Hematopoietic multipotent progenitor cell (in vitro differentiated cells): ENCODE results near the gene ANTXR1. TPM values are rescaled to one million over a fixed set of nuclear protein-coding genes. Genes with fewer than 3 reads are reported as not detected.

Source experiments
- DNase-seq, 3 donors: peaks; one replicate each; pipeline ENCODE4 v3.0.0-alpha.2; 2011 to 2015; ENCODE audit warnings: low read depth in 2 of 3, low spot score in 2 of 3
- total RNA-seq: library from RNA; depleted of rRNA; stranded (reverse); fragments of >200 nt; gene quantifications from one replicate; pipeline ENCODE4 v1.2.3, GENCODE V29; 2012

Gene ANTXR1
- total RNA-seq, 1 donor, result under 0.01 TPM

DNA sequence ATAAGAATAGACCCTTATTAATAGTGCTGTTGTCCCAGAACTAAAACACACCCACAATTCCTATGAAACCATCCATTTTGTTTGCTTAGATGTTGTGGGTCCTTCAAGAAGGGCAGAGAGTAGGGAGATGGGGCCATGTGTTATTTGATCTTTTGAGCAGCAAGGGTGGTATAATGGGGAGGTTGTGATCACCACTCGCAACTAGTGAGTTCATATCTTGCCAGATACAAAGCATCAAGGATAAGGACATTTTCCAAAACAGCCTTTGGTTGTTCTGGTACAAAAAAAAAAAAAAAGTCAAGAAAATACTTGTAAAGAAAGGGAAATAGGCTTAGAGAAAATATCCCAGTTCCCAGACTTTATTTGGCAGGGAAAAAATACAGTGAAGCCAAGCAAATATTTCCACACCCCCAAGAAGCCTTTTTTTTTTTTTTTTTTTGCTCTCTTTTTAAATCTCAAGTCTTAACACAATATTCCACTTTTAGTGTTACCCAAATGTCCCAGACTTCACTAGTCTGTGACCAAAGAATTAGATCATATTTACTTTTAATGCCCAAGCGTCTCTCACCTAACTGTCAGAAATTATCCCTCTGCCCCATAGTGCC is 54.1 kb downstream of the ANTXR1 start:
- no peak for DNase-seq

DNA sequence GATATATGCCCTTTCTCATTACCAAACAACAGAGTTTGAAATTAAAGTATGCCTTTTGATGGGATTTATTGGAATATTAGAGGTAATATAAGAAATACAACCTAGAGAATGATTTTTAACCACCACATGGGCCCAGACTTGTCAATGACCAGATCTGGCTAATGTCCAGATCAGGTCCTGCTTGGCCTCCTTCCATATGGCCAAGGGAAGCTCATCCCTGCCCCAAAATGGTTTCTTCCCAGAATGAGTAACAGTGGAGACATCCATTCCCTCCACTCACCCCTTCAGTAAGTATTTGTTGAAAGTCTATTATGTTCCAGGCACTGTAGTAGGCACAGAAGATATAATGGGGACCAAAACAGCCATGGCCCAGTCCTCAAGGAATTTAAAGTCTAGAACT is 54.9 kb downstream of the ANTXR1 start:
- DNase-seq, result no peak

DNA sequence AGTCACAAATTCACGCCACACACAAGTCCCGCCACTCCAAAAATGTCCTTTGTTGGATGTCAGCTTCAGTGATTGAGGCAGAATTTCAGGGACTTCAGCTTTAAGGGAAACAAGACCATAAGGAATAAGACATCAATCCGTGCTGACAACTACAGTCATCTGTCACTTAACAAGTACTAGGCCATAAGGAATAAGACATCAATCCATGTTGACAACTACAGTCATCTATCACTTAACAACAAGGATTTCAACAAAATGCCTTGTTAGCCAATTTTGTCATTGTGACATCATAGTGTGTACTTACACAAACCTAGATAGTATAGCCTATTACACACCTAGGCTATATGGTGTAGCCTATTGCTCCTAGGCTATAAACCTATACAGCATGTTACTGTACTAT is 58.0 kb downstream of the ANTXR1 start:
- DNase-seq, result no peak

DNA sequence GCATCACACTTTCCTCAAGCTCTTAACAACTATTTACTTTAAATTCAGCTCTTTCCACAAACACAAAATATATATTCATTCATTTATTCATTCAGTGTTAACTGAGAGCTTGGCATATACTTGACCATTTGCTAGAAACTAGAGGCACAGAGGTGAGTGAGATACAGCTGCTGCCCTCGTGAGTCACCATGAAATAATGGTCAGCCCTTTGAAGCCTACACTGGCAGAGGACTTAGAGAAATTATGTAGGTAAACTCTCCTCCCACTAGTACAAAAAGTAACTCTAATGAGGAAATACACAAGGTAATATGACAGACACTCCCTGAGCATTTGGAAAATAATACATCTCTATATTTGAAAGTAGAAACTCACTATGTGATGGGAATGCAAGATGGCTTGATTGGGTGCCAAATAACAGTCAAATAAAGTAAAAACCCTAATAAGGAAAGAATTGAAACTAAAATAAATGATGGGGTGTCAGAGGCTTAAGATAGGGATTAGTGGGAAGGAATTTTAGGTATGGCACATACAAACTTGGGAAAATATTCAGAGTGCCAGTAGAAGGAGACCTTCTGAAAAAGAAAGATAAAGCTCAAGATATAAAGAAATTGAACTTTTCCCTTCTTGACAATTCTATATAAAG is 61.1 kb downstream of the ANTXR1 start:
- no peak for DNase-seq

DNA sequence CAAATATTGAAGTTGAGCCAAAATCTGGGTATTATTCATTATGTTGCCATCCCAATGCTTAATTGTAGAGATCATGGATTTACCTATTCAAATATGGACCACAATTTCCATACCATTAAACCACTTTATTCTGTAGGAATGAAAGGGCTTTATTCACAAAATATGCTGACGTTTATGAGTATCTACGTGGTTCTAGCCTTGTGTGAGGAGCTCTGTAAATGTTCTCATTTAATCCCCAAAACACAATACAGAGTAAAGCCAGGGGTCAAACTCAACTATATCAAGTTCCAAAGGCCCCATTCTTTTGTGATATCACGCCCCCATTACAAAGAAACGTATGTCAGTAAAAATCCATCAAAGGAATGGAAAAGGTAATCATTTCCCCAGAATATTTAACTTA is 61.9 kb downstream of the ANTXR1 start:
- no peak for DNase-seq

DNA sequence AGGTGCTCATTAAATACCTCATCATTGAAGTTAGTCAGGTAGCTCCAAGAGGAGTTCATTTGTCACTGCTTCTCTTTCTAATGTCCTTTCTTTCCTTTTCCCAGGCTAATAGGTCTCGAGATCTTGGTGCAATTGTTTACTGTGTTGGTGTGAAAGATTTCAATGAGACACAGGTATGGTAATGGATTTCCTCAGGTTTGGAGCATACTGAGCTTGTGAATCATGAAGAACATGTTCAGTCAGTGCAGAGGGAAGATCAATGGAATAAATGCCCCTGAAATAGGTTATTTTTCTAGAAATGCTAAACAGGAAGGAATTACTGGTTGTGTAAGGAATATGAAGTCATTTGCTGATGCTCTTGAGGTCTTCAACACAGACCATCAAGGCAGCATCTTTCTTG is 62.5 kb downstream of the ANTXR1 start:
- no peak for DNase-seq

DNA sequence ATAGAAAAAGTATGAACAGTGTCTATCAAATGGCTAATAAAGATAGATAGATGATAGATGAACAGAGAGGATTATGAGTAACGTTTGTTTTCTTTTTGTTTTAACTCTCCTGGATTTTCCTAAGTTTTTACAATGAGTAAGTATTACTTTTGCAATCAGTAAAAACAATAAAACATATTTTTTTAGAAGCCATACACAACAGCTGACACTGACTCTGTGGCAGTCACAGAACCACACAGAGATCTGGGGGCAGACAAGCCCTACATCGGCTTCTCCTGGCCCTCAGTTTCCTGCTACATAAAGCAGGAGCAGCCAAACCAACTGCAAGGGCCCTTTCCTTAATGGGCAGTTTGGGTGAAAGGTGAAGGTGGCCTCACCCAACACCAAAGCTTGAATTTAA is 63.6 kb downstream of the ANTXR1 start:
- no peak for DNase-seq

DNA sequence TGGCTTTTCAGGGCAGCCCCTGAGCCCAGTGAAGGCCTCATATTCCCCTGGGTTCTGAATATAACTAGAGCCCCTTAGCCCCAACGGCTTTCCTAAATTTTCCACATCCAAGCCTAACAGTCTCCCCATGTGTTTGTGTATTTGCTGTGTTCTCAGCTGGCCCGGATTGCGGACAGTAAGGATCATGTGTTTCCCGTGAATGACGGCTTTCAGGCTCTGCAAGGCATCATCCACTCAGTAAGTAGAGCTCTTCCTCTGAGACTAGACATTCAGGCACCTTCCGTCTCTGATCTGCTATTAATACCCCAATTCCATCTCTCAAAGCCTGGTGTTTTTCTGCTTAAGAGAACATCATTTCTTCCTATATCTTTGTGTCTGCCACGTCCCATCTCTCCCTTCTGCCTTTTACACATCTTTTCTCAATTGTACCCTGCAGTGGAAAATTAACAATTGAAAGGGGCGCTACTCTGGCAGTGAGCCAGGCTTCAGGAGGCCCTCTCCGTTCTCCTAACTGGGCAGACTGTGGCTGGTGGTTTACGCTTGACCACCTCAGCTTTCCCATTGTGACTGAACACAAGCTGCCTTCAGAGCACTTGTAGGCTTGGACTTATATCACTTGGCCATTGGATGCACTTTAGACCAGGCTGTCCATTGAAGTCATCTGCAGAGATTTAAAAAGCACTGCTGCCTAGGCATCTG is 64.4 kb downstream of the ANTXR1 start:
- no peak for DNase-seq

DNA sequence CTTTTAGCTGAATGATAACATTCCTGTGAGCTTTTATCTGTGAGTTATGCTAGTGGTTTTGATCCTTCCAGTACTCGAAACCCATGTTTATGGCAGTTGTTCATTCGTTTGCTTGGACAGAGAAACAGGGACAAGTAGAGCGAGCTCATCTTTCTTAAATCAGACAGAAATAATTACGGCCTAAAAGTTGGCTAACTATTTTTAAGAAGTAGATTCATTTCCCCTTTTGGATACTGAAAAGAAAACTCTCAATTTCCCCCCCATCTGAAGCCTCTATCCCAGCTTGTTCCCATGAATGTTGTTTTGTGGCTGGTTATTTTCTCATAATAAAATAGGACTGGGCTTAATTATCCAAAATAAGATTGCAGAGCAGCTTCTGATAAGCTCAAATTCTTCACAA is 67.1 kb downstream of the ANTXR1 start:
- no peak for DNase-seq

DNA sequence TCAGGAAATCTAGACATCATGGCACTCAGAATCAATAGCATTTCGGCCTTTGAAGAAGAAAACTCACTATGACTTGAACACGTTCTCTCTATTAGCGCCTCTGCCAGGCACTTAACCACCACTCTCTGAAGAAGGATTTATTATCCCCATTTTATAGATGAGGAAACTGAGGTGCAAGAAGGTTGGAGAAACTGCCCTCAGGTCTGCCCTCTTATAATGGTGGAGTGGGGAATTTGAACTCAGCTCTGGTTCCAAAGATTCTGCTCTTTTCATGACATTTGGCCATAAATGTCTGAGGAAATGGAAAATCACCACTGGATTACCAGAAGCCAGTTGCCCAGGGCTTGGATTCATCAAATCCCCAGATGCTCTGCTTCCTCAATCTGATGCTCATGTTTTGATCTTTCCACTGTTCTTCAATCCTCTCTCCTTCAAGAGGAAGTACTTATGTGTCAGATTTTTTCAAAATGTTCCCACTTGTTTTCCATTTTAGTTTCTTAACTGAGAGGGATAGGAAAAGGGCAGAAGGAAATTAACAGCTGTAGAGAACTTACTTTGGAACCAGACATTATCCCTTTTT is 68.1 kb downstream of the ANTXR1 start:
- DNase-seq, result no peak

DNA sequence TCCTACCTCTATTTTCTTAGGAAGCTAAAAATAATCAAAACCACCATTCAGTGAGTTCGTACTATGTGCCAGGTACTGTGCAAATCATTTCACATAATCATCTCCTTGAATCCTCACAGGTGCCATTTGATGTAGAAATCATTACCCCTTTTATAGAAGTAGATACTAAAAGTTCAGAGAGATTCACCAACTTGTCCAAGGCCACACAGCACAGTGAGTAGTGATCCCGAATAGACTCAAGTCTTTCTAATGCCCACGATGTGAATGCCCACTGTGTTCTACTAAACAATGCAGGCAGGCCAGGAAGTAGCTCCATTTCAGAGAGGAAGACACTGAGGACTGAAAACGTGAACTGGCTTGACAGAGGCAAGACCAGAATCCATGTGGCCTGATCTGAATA is 68.8 kb downstream of the ANTXR1 start:
- DNase-seq, result no peak

DNA sequence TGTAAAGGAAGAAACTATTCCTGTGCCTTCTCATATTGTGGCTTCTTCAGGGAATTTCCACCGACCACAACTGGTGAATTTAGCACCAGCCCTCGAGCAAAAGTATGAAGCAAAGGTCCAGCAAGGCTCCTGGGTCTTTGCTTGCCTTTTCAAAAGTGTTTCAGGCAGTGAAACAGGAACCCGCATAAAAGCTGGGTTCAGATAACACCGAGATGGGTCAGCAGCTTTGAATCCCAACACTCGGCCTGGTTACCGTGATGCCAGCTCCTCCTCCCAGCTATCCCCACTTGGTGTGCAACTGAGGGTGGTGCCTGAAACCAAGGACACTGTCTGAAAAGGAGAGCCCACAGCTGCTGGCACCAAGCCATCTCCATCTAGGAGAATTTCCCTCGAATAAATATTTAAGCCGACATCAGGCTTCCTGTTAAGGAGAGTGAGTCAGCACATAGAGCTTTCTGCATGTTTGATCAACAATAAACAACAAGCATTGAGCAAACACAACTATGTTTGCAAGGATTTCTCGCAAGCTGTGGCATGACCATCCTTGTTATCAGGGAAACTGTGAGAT is 69.5 kb downstream of the ANTXR1 start:
- peak in 2 of 3 donors; percentile 66 to 67 for DNase-seq

DNA sequence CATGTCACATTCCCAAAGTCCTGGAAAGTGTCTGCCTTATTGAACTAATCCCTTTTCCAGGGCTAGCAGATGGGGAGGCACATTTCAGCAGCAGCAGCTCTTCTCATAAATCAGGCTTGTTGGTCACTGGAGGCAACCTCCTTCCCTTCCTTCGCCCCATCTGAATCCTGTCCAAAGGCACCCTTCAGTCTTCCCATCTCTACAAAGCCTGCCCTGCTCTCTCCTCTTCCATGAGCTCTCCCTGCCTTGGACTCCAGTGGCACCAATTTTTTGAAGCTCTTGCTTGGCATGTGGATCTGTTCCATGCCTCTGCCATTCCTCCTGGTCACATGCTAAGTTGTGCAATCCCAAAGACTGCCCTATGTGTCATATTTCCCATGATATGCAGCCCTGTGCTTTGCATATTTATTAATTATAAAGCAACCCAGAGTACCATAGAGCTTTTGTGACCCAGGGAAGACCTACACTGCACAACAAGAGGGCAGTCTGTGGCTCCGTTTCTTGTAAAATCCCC is 70.3 kb downstream of the ANTXR1 start:
- DNase-seq, result peak in 1 of 3 donors; percentile 3

DNA sequence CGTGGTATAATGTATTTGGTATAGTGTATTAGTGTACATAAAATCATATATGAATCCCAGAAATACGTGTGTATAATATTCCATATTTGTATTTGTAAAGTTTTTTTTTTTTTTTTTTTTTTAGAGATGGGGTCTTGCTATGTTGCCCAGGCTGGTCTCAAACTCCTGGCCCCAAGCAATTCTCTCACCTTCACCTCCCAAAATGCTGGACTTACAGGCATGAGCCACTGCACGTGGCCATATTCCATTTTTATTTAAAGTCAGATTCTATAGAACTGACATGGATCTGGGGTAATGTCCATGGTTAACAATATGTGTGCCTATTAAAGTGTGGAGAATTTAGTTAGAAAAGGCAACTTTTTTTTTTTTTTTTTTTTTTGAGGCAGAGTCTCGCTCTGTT is 71.5 kb downstream of the ANTXR1 start:
- DNase-seq, result no peak

DNA sequence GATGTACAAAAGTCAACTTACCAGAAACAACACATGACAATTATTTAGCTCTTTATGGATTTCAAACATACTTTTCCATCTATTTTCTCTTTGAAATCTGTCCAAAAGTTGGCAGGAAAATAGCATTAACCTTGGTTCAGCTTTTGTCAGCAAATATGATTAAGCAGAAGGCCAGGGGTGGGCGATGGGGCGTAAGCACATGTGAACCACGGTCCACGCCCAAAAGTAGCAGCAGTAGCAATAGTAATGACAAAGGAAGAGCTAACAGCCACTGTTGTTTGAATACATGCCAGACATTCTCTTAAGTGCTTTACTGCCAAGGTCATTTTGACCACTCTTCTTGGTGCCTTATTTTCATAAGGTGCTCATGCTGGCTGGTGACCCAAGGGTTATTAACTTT is 73.5 kb downstream of the ANTXR1 start:
- DNase-seq, result no peak

DNA sequence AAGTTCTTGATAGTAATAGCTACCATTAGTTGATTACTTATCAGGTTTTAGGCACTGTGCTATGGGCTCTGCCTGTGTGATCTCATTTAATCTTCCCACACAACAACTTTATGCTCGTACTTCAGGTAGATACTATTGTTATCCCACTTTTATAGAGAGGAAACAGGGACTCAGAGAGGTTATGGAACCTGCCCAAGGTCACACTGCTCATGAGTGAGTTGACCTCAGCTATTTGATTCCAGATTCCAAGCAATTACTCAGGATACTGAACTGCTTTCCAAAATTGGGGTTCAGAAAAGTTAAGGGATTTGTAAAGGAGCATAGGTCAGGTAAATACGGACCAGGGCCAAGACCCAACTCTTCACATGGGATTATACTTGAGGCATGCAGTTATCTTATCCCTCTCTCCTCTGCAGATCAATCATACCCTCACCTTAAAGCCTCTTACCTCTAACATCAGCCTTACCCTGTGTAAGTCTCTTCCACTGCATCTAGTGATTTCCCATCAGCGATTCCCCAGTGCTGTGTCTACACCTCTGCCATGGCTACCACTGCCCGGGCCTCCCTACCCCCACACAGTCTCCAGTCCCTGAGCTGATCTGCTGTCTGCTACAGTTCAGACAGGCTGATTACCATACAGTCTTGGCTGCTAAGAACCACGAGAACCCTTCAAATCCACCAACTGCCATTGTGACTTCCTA is 74.4 kb downstream of the ANTXR1 start:
- no peak for DNase-seq

DNA sequence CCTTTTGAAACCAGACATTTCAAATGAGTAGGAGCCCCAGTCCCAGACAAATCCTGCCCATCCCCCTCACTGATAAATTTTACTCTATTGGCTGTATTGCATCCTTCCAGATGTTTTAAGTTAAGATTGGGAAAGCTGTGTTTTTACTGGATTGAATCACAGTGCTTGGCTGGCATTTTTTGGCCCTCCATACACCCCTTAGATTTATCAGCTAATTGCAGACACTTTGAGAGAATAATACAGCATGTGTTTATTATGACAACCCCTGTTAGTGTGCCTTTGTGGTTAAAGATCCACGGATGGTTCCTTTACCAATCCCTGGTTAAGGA is 74.9 kb downstream of the ANTXR1 start:
- DNase-seq, result no peak

DNA sequence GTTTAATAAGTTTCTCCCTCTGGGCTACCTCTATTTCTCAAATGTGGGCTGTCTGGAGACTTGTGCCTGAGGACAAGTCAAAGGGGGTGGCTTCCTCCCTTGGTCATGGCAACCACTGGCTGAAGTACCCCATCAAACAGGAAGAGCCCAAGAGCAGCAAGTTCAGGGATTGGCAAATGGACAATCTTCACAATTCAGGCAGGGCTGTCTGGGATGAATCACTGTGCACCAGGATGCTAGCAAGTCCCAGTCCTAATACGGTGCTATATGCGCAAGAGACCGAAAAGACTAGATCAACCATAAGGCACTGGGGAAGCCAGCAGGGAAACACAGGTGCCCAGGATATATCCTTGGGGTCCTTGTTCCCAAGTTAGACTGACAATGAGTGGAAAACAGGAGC is 75.5 kb downstream of the ANTXR1 start:
- no peak for DNase-seq

DNA sequence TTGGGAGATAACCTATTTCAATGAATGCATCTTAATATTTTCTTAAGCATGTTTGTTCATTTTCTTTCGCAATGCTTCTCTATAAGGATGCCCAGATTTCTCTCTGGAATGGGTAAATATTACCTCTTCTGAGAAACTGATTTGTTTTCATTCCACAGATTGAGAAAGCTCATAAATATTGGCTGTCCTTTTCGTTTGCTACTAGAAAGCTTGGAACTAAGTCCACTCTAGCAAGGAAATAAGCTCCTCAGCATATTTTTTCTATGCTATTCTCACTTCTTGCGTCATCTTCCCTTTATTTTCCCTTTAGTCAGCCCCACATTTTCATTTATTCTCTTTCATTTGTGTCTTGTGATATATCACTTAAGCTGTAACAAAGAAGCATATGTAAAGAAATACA is 76.3 kb downstream of the ANTXR1 start:
- no peak for DNase-seq

DNA sequence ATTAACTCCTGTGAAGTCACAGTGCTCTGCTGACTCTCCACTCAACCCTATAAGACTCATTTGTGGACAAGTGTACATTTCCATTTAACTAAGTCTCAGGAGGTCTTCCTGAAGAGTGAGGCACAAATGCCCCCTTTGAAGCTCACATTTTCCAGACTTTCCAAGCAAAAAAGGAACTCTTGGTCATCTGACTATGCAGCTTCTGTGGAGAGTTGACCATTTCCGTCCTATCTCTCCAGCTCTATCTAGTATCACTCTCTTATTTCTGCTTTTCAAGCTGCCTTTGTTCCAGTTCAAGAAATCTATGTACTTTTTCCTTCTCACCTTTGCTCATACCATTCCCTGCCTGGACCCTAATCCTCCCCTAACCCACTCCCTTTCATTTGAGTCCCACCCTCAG is 77.0 kb downstream of the ANTXR1 start:
- DNase-seq, result no peak

DNA sequence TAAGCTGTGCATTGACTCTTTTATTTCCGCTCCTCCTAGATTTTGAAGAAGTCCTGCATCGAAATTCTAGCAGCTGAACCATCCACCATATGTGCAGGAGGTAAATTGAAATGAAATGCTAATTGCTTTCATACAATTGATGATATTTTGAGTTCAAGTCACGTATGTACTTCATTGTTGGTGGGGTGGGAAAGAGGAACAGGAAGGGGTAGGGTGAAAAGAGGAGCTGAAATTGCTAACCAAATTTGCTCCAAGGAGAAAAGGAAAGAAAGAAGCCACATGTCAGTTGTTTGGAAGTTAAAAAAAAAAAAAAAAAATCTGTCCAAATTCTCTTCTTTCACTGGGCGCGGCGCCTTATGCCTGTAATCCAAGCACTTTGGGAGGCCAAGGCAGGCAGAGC is 77.8 kb downstream of the ANTXR1 start:
- no peak for DNase-seq
